Adipocyte (in vitro differentiated cells): ENCODE measurements around the gene SLX4IP.
"Not testable (repeated sequence)": the region's sequence is repeated elsewhere in the genome, so short reads cannot be mapped to it uniquely, and the experiment has no call there.

Source experiments
- DNase-seq: peaks from one replicate; pipeline ENCODE4 v3.0.0-alpha.2; 2015; ENCODE audit warnings: low read depth
- H3K27me3 ChIP-seq: replicated peaks from 2 replicates; pipeline ENCODE4 v1.7.0; 2013; ENCODE audit warnings: mild to moderate bottlenecking, low read length, moderate library complexity; ENCODE audit not compliant: control insufficient read depth, insufficient read depth
- H3K36me3 ChIP-seq: 2 replicates; pipeline ENCODE4 v1.7.0; 2013; ENCODE audit warnings: low read length, mild to moderate bottlenecking, moderate library complexity; ENCODE audit not compliant: control insufficient read depth, insufficient read depth, severe bottlenecking
- H3K4me1 ChIP-seq: 2 replicates; pipeline ENCODE4 v1.7.0; 2013; ENCODE audit warnings: mild to moderate bottlenecking, low read length, moderate library complexity; ENCODE audit not compliant: control insufficient read depth, insufficient read depth
- H3K4me3 ChIP-seq: 2 replicates; pipeline ENCODE4 v1.7.0; 2013; ENCODE audit warnings: mild to moderate bottlenecking, low read length, moderate library complexity
- H3K9ac ChIP-seq: 2 replicates; pipeline ENCODE4 v1.7.0; 2013; ENCODE audit warnings: mild to moderate bottlenecking, low read length, moderate library complexity
- H3K9me3 ChIP-seq: 2 replicates; pipeline ENCODE4 v1.7.0; 2013; ENCODE audit warnings: mild to moderate bottlenecking, low read length, moderate library complexity; ENCODE audit not compliant: control insufficient read depth

The SLX4IP gene

DNA sequence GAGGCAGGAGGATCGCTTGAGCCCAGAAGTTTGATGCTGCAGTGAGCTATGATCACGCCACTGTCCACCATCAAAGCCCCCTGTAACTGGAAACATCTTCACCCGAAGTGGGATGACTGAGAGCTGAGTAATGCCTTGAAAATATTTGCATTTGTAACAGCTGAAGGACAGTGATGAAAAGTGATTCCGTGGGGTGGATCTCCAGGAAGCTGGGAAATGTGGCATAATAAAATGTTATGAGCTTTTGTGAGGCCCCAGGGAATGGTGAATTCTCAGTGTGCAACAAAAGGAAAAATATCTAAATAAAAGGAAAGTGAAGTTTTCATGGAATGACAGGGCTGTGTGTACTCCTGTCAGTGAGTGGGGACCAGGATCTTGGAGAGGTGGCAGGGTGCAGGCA, 146.7 kb downstream of the SLX4IP start:
- Histone ChIP-seq H3K4me1 (peaks cover 23% of the 10 kb centered on the region), H3K9ac (no peak overlapping the region), H3K4me3 (no peak overlapping the region), H3K36me3 (no peaks in the 10 kb centered on the region), H3K9me3 (no peaks in the 10 kb centered on the region), H3K27me3 (no peaks in the 10 kb centered on the region)
- DNase-seq = peak; percentile 31

DNA sequence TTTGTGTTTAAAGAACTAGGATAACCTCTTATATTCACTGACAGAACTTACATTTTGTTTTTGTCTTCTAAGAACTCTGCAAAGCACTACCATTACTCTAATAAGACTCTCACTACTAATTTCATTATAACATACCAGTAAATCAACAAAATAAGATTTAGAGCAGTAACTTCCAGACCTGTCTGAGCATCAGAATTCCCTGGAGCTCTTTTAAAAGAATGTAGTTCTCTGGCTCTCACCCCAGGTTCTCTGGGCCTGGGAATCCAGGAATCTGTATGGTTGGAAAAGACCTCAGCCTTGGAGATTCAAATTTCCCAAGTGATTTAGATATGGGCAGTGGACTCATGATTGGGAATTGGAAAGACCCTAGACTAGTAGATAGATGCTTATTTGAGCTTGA, 149.3 kb downstream of the SLX4IP start:
- H3K36me3 ChIP-seq = no peaks in the 10 kb centered on the region
- no peak overlapping the region for H3K9ac ChIP-seq
- no peak for DNase-seq
- peaks cover 21% of the 10 kb centered on the region for H3K4me1 ChIP-seq
- H3K9me3 ChIP-seq = no peaks in the 10 kb centered on the region
- no peaks in the 10 kb centered on the region for H3K27me3 ChIP-seq
- no peak overlapping the region for H3K4me3 ChIP-seq

DNA sequence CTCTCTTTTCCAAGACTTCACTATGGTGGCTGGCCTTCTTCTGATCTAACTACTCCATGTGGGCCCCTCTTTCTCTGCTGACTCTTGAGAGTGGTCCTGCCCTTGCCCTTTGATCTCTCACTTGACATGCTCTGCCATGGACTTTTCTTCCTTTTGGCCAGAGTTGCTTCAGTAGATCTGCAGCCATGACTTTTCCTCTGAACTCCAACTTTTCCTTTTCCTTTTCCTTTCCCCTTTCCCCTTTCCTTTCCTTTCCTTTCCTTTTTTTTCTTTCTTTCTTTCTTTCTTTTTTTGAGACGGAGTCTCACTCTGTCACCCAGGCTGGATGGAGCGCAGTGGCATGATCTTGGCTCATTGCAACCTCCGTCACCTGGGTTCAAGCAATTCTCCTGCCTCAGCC, 150.2 kb downstream of the SLX4IP start:
- H3K9me3 ChIP-seq = no peaks in the 10 kb centered on the region
- H3K4me3 ChIP-seq = no peak overlapping the region
- no peaks in the 10 kb centered on the region for H3K36me3 ChIP-seq
- peaks cover 21% of the 10 kb centered on the region for H3K4me1 ChIP-seq
- no peak overlapping the region for H3K9ac ChIP-seq
- no peaks in the 10 kb centered on the region for H3K27me3 ChIP-seq
- no peak for DNase-seq

DNA sequence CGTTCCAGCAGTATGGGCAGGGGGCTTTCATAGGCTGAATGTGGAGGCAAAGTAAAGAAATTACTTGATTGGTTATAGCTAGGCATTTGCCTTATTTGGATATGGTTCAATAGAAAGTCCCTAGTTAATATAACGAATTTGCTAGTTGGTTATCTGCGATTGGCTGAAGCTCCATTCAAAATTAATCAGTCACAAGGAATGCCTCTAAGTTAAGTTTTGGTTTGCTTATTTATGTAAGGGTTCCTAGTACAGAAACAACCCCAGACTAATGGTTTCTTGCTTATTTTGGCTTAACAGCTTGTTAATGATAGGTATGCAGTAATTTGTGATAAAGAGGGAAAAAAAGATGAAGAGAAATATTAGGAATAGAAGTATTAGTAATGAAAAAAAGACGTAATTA, 151.2 kb downstream of the SLX4IP start:
- DNase-seq = no peak
- H3K36me3 ChIP-seq = no peaks in the 10 kb centered on the region

DNA sequence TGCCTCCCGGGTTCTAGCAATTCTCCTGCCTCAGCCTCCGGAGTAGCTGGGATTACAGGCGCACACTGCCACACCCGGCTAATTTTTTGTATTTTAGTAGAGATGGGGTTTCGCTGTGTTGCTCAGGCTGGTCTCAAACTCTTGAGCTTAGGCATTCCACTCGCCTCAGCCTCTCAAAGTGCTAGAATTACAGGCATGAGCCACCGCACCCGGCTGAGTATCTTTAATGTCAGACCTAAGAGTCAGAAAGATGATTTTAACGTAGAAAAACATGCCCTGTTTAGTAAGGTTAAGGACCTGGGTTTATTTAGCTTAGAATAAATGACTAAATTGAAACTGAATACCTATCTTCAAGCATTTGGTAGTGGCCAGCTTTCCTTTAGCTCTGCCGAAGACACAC, 155.3 kb downstream of the SLX4IP start:
- not testable (repeated sequence) for H3K4me3 ChIP-seq, H3K27me3 ChIP-seq, H3K9ac ChIP-seq, H3K9me3 ChIP-seq, DNase-seq, H3K36me3 ChIP-seq
- peaks cover 27% of the 10 kb centered on the region for H3K4me1 ChIP-seq

More for the DNA sequence above, 151.2 kb downstream of the SLX4IP start:
- Histone ChIP-seq H3K9me3 (no peaks in the 10 kb centered on the region), H3K9ac (no peak overlapping the region), H3K27me3 (no peaks in the 10 kb centered on the region), H3K4me1 (peaks cover 24% of the 10 kb centered on the region), H3K4me3 (no peak overlapping the region)

DNA sequence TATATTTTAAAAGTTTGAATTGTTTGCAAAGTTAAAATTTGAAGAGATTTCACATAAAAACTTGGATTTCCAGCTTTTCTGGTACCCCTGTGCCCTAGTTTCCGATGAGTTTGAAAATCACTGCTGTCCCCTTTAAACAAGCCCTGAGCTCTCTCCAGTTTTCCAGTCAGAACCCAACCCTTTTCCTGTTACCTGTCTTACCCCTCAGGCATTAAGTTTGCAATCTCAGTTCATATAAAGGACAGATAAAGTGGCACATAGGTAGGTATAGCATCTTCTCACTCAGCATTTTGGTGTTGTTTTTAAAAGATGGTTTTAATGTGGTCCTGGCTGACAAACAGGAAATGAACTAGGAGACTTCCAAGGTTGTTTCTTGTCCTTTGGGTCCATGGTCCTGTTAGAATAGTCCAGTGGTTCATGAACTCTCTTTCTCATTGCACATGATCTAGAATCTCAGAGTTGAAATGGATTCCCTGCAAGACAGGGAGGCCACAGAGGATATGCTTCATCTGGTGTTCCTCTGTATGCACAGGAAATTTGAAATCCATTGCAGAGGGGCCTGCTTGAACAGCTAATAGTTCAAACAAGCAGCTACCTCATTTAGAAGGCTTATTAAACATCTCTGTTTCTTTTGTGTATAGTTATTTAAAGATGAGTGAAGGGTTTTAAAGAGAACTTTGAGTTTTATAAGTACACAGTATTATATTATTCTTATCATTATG, 156.0 kb downstream of the SLX4IP start:
- Histone ChIP-seq H3K4me1 (peaks cover 27% of the 10 kb centered on the region), H3K27me3 (no peaks in the 10 kb centered on the region), H3K9me3 (no peaks in the 10 kb centered on the region), H3K4me3 (no peak overlapping the region), H3K9ac (peak overlapping the region; percentile 9), H3K36me3 (no peaks in the 10 kb centered on the region)
- no peak for DNase-seq

DNA sequence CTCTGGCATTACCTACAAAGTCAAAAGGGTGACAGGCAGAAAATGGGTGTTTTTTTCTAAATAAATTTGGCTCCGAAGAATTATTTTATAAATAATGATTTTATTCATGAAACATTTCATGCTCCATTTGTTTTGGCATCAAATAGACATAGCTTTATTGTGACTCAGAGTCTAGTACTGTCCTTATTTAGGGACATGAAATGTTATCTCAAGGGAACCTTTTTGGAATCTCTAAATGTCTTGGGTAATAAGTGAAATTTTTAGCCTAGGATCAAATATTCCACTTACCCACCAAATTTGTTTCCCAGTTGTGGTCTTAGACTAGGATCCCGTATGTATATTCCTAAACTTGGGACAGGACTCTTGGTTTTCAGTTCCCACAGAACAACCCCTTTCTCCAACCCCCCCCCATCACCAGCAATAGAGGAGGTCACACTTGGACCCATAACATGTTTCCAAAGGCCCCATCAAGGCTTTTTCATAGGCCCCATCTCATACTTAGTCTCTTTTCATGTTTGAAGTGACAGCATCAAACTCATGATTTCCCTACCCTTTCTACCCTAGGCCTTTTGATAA, 156.9 kb downstream of the SLX4IP start:
- Histone ChIP-seq H3K4me1 (peaks cover 29% of the 10 kb centered on the region), H3K9me3 (no peaks in the 10 kb centered on the region), H3K27me3 (no peaks in the 10 kb centered on the region), H3K9ac (peak overlapping the region; percentile 63), H3K36me3 (no peaks in the 10 kb centered on the region), H3K4me3 (peak overlapping the region; percentile 39)
- DNase-seq = peak; percentile 42

DNA sequence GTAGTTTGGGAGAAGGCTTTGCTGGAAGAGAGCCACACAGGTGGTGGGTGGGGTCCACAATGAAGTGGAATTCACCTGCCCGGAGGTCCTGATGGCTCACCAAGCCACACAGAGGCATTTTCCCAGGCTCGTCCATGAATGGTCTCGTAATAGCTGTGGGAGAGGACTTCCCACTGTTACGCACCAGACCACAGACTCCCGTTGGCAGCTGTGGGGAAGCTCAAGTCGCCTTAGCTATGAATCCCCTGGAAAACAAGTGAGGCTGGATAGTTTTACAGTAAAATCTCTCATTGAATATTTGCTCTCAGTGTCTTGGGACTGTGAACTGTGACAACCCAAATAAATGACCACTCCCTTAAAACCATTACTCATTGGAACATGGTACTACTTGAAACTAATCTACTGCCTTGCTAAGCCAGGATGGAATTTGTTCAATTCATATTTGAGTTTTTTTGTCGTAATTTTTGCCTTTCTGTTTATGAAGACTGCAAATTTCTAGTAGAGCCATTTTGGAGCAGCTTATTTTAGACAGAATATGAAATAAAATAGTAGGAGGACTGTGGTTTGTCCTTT, 159.3 kb downstream of the SLX4IP start:
- Histone ChIP-seq H3K36me3 (no peaks in the 10 kb centered on the region), H3K4me3 (no peak overlapping the region), H3K27me3 (no peaks in the 10 kb centered on the region), H3K9me3 (no peaks in the 10 kb centered on the region), H3K9ac (no peak overlapping the region), H3K4me1 (peaks cover 36% of the 10 kb centered on the region)
- DNase-seq = no peak

DNA sequence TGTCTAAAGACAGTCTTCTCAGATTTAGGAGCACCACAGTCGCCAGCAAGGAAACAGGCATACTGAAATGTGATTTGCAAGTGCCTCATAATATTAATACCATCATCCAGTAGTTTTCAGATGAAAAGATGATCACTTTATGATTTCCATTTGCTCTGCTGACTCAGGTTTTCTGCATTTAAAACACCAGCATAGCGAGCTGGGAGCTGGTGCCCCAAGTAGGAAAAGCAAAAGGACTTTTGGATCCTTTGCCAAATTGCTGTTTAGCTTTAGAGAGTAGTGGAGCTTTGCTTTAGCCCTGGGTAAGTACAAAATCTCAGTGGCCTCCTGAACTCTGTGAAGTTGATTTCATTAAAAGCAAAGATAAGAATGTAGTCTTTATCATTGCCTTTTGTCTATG, 160.2 kb downstream of the SLX4IP start:
- DNase-seq = peak; percentile 27
- Histone ChIP-seq H3K4me3 (no peak overlapping the region), H3K27me3 (no peaks in the 10 kb centered on the region), H3K9me3 (no peaks in the 10 kb centered on the region), H3K36me3 (no peaks in the 10 kb centered on the region), H3K9ac (no peak overlapping the region), H3K4me1 (peaks cover 36% of the 10 kb centered on the region)

DNA sequence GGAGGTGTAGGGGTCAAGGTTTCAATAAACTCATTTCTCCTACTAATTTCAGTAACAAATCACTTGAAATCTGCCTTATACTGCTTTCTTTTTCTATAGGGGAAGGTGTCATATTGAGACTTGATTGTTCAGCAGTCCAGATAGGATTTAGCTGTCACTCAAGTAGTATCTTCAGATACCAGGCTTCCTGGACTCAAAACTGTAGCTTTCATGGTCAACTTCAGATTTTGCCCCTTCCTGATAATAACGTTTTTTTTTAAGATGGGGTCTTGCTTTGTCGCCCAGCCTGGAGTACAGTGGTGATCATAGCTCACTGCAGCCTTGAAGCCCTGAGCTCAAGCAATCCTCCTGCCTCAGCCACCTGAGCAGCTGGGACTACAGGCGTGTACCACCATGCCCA, 160.9 kb downstream of the SLX4IP start:
- DNase-seq = no peak
- Histone ChIP-seq H3K4me3 (no peak overlapping the region), H3K9me3 (no peaks in the 10 kb centered on the region), H3K27me3 (no peaks in the 10 kb centered on the region), H3K36me3 (no peaks in the 10 kb centered on the region), H3K4me1 (peaks cover 35% of the 10 kb centered on the region), H3K9ac (no peak overlapping the region)

DNA sequence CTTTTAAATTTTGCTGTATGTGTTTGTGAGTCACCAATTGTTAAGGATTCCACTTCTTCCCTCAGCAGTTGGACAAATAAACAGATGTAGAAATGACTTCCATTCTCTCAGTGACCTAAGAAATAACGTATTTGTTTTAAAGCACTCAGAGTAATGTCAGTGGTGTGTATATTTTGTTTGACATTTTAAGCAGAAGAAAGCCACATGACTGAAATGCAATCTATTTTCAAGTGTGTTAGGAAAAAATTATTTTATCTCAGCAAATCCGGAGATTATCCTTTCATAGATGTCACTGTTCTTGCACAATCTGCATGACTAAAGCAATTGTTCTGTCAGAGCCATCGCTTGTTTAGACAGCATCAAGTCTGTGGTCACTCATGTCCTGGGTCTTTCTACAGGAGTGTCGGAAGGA, 161.6 kb downstream of the SLX4IP start:
- Histone ChIP-seq H3K9ac (no peak overlapping the region), H3K27me3 (no peaks in the 10 kb centered on the region), H3K9me3 (no peaks in the 10 kb centered on the region), H3K36me3 (no peaks in the 10 kb centered on the region), H3K4me1 (peaks cover 28% of the 10 kb centered on the region), H3K4me3 (peak overlapping the region; percentile 28)
- peak; percentile 90 for DNase-seq
